ENCODE data around the gene MAPT.

GRCh38 chr17:45967378-45967777 is 73.0 kb downstream of the MAPT start:
- TF ChIP-seq POLR2A (IDR thresholded peaks at IDR 0.05; ENCODE audit: low read depth, low read length) (no peak), POLR2AphosphoS5 (IDR thresholded peaks at IDR 0.05; ENCODE audit: low read depth, low read length) (no peak), TAF1 (IDR thresholded peaks at IDR 0.05; ENCODE audit: borderline replicate concordance, low read depth, low read length) (no peak)
